GM18517 (cell line): ENCODE measurements around the gene VPS51.
A peak's percentile ranks its signal among the peaks of the same experiment; 100 is the strongest.

ENCODE experiments used
- ATAC-seq: cut with Tn5 transposase; IDR thresholded peaks from one replicate; pipeline ENCODE4 v1.9.1; 2021; ENCODE audit warnings: mild to moderate bottlenecking, moderate library complexity; ENCODE audit not compliant: unreplicated experiment

Gene VPS51

DNA sequence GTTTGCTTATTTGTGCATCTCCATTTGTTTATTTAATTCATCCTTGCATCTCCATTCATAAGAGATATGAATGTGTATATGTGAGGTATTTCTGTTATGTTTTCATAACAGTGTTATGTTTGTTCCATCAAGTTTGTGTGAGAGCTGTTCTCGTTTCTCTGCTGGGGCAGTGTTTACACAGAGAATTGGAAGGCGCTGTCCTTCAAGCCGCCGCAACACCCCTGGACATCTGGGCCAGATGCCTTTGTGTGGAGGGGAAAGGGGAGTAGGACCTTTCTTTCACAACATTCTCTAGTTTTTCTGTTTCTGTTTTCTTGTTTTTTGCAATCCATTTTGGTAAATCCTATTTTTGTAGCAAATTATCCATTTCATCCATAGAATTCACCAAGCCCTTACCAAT, 8.6 kb downstream of the VPS51 start:
- no peak for ATAC-seq

DNA sequence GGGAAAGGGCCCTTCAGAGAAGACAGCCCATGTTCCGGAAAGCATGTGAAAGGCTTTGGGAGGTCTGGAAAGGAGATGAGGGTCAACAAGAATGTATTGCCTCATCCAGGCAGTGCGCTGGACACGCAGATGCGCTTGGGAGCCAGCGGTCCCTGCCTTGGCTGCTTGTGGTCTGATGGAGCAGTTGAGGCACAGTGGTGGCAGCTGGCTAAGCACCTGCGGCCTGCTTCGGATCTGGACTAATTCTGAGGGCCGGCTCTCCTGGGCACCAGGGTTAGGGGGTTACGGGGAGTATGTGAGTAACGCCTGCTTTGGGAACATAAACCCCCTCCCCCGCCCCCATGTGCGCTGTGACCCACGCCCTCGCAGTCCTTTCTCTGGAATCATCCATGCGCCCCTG, 11.1 kb downstream of the VPS51 start:
- ATAC-seq: no peak

DNA sequence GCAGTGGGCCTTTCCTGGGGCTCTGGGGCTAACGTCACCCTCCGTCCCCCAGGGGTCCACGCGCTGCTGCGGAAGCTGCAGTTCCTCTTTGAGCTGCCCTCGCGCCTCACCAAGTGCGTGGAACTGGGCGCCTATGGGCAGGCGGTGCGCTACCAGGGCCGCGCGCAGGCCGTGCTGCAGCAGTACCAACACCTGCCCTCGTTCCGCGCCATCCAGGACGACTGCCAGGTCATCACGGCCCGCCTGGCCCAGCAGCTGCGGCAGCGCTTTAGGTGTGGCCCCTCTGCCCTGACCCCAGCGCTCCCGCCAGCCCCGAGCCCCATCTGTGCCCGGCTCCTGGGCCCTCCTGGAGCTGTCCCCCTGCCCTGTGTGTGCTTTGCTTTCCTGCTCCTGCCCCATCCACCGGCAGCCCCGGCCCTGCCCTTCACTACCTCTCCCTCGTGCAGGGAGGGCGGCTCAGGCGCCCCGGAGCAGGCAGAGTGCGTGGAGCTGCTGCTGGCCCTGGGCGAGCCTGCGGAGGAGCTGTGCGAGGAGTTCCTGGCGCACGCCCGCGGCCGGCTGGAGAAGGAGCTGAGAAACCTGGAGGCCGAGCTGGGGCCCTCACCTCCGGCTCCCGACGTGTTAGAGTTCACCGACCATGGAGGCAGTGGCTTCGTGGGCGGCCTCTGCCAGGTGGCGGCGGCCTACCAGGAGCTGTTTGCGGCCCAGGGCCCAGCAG, 11.9 kb downstream of the VPS51 start:
- no peak for ATAC-seq

DNA sequence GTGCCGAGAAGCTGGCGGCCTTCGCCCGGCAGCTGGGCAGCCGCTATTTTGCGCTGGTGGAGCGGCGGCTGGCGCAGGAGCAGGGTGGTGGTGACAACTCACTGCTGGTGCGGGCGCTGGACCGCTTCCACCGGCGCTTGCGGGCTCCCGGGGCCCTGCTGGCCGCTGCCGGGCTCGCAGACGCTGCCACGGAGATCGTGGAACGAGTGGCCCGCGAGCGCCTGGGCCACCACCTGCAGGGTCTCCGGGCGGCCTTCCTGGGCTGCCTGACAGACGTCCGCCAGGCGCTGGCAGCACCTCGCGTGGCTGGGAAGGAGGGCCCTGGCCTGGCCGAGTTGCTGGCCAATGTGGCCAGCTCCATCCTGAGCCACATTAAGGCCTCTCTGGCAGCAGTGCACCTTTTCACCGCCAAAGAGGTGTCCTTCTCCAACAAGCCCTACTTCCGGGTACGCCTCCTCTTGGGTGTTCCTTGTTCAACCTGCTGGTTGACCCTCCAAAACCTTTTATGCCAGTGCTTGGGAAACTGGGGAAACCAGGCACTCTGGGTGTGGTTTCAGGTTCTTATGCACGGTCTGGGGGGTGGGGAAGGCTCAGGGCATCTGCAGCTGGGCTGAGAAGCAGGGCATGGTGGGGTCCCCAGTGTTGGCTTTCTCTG, 12.6 kb downstream of the VPS51 start:
- no peak for ATAC-seq

DNA sequence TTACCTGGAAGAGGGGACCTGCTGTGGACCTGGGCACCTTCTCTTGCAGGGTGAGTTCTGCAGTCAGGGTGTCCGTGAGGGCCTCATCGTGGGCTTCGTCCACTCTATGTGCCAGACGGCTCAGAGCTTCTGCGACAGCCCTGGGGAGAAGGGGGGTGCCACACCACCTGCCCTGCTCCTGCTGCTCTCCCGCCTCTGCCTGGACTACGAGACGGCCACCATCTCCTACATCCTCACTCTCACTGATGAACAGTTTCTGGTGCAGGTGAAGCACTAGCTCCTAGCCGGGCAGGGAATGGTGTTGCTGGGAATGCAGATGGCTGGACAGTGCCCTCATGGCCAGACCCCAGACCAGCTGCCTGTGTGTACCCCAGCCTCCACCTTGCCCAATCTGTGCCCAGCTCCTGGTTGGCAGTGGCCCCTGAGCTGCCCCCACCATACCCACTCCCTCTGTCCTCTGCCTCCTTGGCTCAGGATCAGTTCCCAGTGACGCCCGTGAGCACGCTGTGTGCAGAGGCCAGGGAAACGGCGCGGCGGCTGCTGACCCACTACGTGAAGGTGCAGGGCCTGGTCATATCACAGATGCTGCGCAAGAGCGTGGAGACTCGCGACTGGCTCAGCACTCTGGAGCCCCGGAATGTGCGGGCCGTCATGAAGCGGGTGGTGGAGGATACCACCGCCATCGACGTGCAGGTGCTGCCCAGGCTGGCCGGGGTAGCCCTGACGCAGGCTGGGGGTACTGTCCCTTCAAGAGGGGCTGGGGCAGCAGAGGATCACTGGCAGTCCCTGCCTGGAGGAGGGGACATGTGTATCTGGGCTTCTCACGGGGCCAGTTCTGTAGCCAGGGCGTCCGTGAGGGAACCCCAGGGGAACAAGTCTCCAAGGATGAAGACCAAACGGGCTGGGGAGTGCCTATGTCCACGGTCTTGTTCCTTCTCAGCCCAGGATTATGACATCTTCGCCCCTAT, 13.5 kb downstream of the VPS51 start:
- ATAC-seq: no peak

DNA sequence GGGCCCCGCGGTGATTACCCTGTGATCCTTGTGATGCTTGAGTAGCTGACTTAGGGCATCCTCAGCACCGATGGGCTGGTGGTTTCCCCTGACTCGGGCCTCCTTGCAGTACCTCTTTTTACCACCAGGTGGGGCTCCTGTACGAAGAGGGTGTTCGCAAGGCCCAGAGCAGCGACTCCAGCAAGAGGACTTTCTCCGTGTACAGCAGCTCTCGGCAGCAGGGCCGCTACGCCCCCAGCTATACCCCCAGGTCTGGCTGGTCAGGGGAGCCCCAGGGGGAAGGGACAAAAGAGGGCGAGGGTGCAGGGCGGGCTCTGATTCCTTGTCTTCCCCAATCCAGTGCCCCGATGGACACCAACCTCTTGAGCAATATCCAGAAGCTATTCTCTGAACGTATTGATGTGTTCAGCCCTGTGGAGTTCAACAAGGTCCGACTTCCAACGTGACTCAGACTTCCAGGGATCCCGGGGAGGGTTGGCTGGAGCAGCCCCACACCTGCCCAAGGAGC, 14.4 kb downstream of the VPS51 start:
- ATAC-seq: no peak

DNA sequence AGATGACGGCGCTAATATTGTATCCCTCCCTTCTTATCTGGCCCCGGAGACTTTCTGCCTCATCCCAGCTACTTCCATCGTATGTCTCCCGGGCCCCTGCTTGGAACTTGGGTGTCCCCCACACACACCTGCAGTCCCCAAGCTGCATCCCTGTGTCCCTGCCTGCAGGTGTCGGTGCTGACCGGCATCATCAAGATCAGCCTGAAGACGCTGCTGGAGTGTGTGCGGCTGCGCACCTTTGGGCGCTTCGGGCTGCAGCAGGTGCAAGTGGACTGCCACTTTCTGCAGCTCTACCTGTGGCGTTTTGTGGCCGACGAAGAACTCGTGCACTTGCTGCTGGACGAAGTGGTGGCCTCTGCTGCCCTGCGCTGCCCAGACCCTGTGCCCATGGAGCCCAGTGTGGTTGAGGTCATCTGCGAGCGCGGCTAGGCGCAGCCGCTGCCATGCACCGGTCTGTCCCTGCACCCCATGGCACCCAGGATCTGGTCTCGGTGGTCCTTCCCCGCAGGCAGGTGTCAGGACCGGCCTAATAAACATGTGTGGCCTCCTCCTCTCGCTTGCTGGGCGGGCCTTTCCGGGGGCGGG, 15.2 kb downstream of the VPS51 start:
- no peak for ATAC-seq

DNA sequence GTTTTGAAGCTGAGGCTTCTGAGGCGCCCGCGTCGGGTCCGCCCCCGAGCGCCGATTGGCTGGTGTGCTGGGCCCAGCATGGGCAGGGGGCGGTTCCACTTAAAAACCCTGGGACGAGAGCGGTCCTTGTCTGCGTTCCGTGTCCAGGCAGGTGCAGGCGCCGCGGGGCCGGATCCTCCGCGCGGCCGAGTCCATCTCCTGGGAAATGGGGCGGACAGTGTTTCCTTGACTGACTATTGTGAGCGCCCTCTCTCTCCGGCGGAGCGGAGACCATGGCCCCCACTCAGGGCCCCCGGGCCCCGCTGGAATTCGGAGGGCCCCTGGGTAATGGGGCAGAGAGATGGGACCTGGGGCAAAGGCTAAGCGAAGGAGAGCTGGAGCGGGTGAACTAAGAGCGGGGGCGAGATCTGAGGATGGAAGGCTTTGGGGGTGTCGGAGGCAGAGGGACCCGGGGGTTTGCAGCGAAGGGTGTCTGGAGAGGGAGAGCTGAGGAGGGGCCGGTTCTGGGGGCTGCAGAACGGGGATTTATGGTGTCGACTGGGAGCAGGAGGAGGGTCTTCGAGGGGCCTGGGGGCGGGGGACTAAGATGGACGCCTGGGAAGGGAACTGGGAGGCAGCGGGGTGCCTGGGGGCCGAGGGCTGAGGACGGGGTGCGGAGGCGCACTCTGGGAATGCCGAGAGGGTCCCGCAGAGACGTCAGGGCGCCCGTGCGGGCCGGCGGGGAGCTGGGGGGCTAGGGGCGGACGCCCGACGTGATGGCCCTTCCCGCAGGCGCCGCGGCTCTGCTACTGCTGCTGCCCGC, 15.9 kb downstream of the VPS51 start, which contains the start of gene TM7SF2:
TM7SF2 (plus strand) TSS at position 129 of the 802 bp plus-strand sequence; CDS start at position 273, 144 bp downstream.
- no peak for ATAC-seq

DNA sequence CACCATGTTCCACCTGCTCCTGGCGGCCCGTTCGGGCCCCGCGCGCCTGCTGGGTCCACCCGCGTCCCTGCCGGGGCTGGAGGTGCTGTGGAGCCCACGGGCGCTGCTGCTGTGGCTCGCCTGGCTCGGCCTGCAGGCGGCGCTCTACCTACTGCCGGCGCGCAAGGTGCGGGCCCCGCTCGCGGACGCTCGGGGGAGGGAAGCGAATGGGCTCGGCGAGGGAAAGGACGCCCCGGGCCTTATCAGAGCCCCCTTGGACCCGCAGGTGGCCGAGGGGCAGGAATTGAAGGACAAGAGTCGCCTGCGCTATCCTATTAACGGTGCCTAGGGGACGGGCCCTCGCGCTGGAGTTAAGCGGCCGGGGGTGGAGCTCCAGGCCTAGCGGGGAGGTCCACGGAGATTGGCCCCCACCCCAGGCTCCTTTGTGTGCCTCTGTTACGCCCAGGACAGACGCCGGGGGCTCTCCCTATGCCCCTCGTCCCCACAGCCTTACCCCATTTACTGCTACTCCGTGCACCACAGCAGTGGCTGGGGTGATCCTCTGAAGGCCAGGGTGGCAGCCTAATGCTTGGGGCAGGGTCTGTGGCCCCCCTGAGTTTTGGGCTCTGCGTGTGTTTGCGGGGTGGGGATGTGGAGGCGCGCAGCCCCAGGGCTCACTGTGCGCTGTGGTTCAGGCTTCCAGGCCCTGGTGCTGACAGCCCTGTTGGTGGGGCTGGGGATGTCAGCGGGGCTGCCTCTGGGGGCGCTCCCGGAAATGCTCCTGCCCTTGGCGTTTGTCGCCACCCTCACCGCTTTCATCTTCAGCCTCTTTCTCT, 16.7 kb downstream of the VPS51 start:
- no peak for ATAC-seq

DNA sequence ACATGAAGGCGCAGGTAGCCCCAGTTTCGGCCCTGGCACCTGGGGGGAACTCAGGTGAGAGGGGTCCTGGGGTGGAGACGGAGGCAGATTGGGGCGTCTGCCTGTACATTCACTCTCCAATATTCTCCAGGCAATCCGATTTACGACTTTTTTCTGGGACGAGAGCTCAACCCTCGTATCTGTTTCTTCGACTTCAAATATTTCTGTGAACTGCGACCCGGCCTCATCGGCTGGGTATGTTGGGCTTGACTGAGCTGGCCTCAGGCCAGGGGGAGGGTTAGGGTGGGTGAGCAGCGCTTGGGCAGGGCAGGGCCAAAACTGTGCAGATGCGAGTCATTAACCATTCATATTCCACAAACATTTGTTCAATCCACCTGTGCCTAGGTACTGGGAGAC, 17.3 kb downstream of the VPS51 start:
- ATAC-seq: no peak

DNA sequence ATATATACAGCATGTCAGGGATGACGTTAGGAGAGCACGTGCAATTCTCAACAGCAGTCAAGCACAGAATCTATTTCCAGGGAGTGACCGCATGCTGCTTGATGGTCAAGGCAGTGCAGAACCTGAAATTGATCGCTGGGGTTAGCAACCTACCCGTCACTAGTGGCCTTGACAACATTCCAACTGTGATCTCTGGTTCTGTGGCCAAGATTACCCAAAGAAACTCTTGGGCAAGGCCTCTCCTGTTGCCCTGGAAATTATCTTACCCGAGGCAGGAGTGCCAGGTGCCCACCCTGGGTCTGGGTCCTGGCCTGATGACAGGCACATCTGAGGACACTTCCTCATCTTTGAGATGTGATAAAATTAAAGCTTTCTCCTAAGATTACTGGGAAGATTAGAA, 17.8 kb downstream of the VPS51 start:
- ATAC-seq: no peak

DNA sequence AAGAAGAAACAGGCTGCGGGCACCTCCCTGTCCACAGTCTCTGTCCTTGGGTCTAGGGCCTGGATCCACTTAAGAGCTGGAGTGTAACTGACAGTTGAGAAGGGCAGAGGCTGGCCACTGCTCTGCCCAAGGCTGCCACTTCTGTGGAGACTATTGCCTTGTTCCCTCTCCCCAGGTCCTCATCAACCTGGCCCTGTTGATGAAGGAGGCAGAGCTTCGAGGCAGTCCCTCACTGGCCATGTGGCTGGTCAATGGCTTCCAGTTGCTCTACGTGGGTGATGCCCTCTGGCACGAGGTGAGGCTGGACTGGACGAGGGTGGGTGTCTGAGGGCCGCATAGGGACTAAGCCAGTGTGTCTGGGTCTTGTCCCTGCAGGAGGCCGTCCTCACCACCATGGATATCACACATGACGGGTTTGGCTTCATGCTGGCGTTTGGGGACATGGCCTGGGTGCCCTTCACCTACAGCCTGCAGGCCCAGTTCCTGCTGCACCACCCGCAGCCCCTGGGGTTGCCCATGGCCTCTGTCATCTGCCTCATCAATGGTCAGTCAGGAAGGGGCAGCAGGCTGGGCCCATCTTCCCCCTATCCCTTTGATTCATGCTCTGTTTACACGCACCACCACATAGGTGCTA, 18.6 kb downstream of the VPS51 start:
- ATAC-seq: no peak

DNA sequence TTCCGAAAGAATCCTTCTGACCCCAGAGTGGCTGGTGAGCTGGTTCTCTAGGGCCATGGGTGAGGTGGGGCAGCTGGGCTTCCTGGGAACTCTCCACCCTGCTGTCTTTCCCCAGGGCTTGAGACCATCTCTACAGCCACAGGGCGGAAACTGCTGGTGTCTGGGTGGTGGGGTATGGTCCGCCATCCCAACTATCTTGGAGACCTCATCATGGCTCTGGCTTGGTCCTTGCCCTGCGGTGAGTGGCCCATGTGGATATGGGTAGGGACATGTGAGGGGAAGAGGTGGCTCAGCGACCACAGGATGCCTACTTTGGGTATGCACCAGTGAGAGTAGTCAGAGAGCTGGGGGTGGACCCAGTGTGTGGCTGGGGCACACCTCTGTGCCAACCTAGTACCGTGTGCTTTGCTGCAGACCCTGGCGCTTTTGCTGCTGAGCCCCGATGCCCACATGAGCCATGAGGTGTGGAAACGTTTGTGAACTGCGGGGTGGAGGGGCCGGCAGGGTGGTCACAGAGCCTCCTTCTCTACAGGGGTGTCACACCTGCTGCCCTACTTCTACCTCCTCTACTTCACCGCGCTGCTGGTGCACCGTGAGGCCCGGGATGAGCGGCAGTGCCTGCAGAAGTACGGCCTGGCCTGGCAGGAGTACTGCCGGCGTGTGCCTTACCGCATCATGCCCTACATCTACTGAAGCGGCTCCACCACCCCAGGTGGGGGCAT, 19.5 kb downstream of the VPS51 start:
- ATAC-seq: no peak

DNA sequence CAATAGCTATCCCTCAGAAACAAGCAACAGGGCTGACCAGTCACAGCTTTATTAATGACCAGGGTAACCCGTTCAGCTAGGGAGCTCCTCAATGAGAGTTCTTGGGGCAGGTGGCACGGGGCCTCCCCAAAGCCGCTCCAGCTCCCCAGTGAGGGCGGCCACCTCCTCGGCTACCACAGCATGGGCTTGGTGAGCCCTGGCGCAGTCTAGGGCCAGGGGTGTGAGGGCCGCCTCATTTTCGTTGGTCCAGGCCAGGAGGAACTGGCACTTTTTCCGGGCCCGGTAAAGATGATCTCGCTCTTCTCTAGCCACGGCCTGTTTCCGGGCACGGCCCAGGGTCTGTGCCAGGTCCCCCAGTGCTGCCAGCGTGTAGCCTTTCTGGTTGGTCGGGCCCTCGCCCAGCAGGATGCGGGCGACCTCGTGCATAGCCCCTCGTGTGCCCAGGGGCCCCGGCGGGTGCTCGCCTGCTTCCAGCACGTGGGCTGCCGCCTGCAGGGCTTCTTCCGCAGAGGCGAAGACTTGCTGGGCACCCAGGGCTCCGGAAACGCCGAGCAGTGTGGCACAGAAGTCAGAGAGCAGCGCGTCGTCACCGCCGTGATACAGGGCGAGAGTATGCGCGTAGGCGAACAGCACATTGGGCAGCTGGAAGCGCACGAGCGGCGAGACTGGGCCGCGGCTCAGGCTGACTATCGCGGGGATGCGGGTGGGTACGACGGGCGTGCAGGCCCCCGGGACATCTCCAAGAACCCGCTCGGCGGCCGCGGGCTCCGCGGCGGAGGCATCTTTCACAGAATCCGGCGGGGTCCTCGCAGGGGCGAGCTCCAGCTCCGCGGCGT, 20.6 kb downstream of the VPS51 start:
- no peak for ATAC-seq

DNA sequence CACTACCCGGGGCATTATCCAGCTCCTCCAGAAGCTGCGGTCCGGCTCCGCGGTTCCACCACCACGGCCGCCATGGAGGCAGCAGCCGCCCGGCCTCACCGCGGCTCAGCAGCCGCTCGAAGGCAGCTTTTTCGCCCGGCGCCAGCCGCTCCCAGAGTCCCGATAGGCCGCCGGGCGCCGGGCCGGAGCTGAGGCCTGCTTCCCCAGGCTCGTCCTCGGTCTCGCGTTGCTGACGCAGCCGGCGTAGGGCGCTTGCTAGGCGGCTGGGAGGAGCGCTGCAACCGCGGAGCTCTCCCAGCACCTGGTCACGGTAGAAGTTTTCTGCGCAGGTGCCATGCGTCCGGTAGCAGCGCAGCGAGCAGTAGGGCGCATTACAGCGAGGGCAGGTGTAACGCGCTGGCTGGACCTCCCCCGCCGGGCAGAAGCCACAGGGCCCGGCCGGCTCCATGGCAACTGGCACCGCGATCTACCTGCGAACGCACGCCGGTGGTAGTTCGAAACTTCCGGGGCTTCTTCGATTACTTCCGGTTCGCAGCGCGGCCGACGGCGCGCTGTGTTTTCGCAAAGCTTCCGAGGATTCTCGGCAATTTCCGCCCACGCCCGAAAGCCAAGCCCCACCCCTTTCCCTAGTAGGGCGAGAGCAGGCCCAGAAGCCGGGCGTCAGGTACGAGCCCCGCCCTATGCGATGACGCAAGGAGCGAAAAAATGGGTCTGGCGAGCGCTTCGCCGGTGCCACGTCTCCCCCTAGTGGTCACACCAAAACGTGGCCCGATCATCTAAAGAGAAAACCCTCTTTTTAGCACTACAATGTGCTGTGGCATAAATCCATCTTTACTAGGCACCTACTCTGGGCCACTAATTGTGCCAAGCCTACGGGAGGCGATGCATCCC, 21.4 kb downstream of the VPS51 start, which contains the start of gene ZNHIT2:
ZNHIT2 (minus strand) TSS at position 496 of the 891 bp plus-strand sequence; CDS start at position 448, 48 bp downstream.
- ATAC-seq: peak; percentile 63
